Motor neuron (in vitro differentiated cells): ENCODE results near the gene HMGCLL1. TPM values are rescaled to one million over a fixed set of nuclear protein-coding genes. Genes with fewer than 3 reads are reported as not detected.

Source experiments
- ATAC-seq, 8 experiments: fragments of 200-7000 bp; cut with Tn5 transposase; replicated peaks in 6 of 8; 2 replicates each; pipeline ENCODE4 v1.8.0; 2021; ENCODE audit warnings: mild to moderate bottlenecking in 8 of 8, moderate library complexity in 8 of 8
- H3K27ac ChIP-seq, 2 donors: fragments of 250-450 bp; sonication (Bioruptor Pico); 2 replicates each; pipeline ENCODE4 v1.9.0; 2021; ENCODE audit warnings: antibody characterized with exemption in 2 of 2, mild to moderate bottlenecking in 2 of 2, moderate library complexity in 1 of 2
- H3K4me1 ChIP-seq, 2 donors: fragments of 250-450 bp; sonication (Bioruptor Pico); replicated peaks in 1 of 2; 2 replicates each; pipeline ENCODE4 v1.6.1; 2021; ENCODE audit warnings: antibody characterized with exemption in 2 of 2, mild to moderate bottlenecking in 2 of 2, moderate library complexity in 1 of 2
- H3K4me3 ChIP-seq, 5 donors: fragments of 250-450 bp; sonication (Bioruptor Pico); 2 replicates each; pipeline ENCODE4 v1.9.0; 2021; ENCODE audit warnings: antibody characterized with exemption in 5 of 5, mild to moderate bottlenecking in 5 of 5, moderate library complexity in 4 of 5
- WGBS, 10 experiments: fragments of 450-650 bp; shearing (Covaris generic); methylation state at CpG; one replicate each; pipeline ENCODE4 v1.0.0; 2022; 5-methylcytosine and 5-hydroxymethylcytosine counted together
- in situ Hi-C, 9 experiments: fragments of 400-800 bp; cut with MboI; loops; one replicate each; pipeline ENCODE4 v1.15.0; 2021; ENCODE audit warnings: low sequenced_read_pairs in 9 of 9, low pct_unique_long_range_greater_than_20kb in 2 of 9; ENCODE audit not compliant: unreplicated experiment in 9 of 9
- total RNA-seq, 8 experiments: library from RNA; unstranded; fragments of 300-600 nt; gene quantifications; 2 replicates each; pipeline versions ENCODE4 v1.2.3 to v1.2.4, GENCODE V29; 2022

HMGCLL1 gene
- total RNA-seq, 8 experiments from 2014 or later = 0.10 to 19.1 (median 13.2) TPM; not detected in 1

- no peak overlapping the region for H3K4me3 ChIP-seq
- WGBS, 10 experiments = 0 to 63% (median 0%) methylated on average over 1 of the region's 1 CpG; no CpG with 5 or more reads in 3 of the 10 experiments
- ATAC-seq = peak in 1 of 8 experiments; percentile 55
- H3K27ac ChIP-seq = no peak overlapping the region
- no peaks in the 10 kb centered on the region for H3K4me1 ChIP-seq
- in situ Hi-C loops = no loop called here
These were observed 179.6 kb downstream of the HMGCLL1 start for GRCh38 chr6:55399351-55399750.

GRCh38 chr6:55397986-55398385 lies 181.0 kb downstream of the HMGCLL1 start:
- ATAC-seq = no peak
- Histone ChIP-seq H3K4me3 (no peak overlapping the region), H3K27ac (no peak overlapping the region), H3K4me1 (no peaks in the 10 kb centered on the region)
- in situ Hi-C loops = no loop called here
- 47 to 100% (median 80%) methylated on average over 2 to 3 of the region's 3 CpGs; no CpG with 5 or more reads in 1 of the 10 experiments for WGBS, 10 experiments

GRCh38 chr6:55395871-55396270 lies 183.1 kb downstream of the HMGCLL1 start:
- Histone ChIP-seq H3K27ac (no peak overlapping the region), H3K4me1 (no peaks in the 10 kb centered on the region), H3K4me3 (no peak overlapping the region)
- in situ Hi-C loops = no loop called here
- no peak for ATAC-seq
- WGBS, 10 experiments = 4 to 100% (median 68%) methylated on average over 1 to 3 of the region's 3 CpGs

- Histone ChIP-seq H3K27ac (no peak overlapping the region), H3K4me3 (no peak overlapping the region), H3K4me1 (no peaks in the 10 kb centered on the region)
- 0 to 100% (median 79%) methylated on average over 1 to 3 of the region's 3 CpGs; no CpG with 5 or more reads in 1 of the 10 experiments for WGBS, 10 experiments
- ATAC-seq = no peak
- in situ Hi-C loops = no loop called here
These were observed 190.8 kb downstream of the HMGCLL1 start for GRCh38 chr6:55388211-55388610.
